Astrocyte (in vitro differentiated cells and primary cell): ENCODE data around the gene PXDC1.

Experiments
- EZH2 ChIP-seq: IDR thresholded peaks from 2 replicates; pipeline ENCODE4 v1.6.1; 2012; ENCODE audit warnings: mild to moderate bottlenecking, low read length, inconsistent platforms; ENCODE audit not compliant: insufficient read depth
- TF ChIP-seq, protein P1 (sequence below): IDR thresholded peaks from 2 replicates; pipeline ENCODE4 v1.5.1; 2011; ENCODE audit warnings: low read depth, mild to moderate bottlenecking, inconsistent platforms, low read length, moderate library complexity; ENCODE audit not compliant: insufficient read depth

DNA sequence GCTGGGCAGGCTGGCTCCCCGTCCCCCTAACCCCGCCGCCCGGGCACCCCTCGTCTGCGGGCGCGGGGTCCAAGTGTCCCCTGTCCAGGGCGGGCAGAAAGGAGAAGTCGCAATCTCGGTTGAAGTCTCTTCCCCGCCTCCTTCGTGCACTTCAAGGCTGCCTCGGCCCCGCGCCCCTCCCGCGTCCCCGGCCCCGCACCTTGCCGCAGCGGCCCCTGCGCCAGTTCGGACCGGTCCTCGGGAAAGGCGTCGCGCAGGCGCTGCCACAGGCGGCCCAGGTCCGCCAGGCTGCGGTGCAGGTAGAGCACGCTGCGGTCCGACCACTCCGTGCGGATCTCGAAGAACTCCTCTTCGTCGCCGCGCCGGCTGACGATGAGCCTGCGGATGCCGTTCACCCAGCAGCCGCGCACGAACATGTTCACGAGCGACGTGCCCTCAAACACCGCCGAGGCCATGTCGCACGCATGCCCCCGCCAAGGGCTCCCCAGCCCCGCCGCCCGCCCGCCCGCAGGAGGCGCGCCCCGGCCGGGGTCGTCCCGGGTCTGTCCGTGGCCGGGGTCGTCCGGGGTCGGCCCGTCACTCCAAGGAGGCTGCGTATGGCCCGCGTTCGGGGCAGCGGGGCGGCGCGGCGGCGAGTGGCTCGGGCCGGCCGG is at the start of gene PXDC1:
- TF ChIP-seq EZH2, result no peak
- TF ChIP-seq, protein P1, sequence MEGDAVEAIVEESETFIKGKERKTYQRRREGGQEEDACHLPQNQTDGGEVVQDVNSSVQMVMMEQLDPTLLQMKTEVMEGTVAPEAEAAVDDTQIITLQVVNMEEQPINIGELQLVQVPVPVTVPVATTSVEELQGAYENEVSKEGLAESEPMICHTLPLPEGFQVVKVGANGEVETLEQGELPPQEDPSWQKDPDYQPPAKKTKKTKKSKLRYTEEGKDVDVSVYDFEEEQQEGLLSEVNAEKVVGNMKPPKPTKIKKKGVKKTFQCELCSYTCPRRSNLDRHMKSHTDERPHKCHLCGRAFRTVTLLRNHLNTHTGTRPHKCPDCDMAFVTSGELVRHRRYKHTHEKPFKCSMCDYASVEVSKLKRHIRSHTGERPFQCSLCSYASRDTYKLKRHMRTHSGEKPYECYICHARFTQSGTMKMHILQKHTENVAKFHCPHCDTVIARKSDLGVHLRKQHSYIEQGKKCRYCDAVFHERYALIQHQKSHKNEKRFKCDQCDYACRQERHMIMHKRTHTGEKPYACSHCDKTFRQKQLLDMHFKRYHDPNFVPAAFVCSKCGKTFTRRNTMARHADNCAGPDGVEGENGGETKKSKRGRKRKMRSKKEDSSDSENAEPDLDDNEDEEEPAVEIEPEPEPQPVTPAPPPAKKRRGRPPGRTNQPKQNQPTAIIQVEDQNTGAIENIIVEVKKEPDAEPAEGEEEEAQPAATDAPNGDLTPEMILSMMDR, result no peak
